T-cell (primary cell): Measurements from ENCODE around the gene SLC9A9. TPM values are rescaled to one million over a fixed set of nuclear protein-coding genes. Genes with fewer than 3 reads are reported as not detected.

ENCODE experiments used
- ATAC-seq, 4 experiments: fragments of 200-7000 bp in 3 of 4; fragments of 150-1000 bp in 1 of 4; cut with Tn5 transposase; replicated peaks in 1 of 4; 1 replicate in 3 of 4; 2 replicates in 1 of 4; pipeline ENCODE4 v1.10.0; 2021; ENCODE audit warnings: moderate library complexity in 3 of 4, mild to moderate bottlenecking in 2 of 4, moderate number of reproducible peaks in 1 of 4
- CTCF ChIA-PET, 2 donors: fragments of 300-600 bp; sonication (Branson Sonifier 250); formaldehyde crosslinking; loops; one replicate each; lab custom pipeline; 2022; ENCODE audit warnings: antibody characterized with exemption in 2 of 2; lab: Charles Lee
- POLR2A ChIA-PET, 2 donors: fragments of 300-600 bp; sonication (Branson Sonifier 250); formaldehyde crosslinking; loops; one replicate each; lab custom pipeline; 2022; ENCODE audit warnings: antibody characterized with exemption in 2 of 2; lab: Charles Lee
- DNase-seq, 35 experiments: peaks; one replicate each; pipeline versions ENCODE4 v3.0.0 to v3.0.0-alpha.2; 2013 to 2023
- H3K27ac ChIP-seq: one replicate; pipeline ENCODE4 v1.5.1; 2013; ENCODE audit warnings: low read length
- H3K27me3 ChIP-seq, 2 experiments: replicated peaks in 1 of 2; 1 replicate in 1 of 2; 2 replicates in 1 of 2; pipeline versions ENCODE4 v1.6.1 to v1.7.0; 2013; ENCODE audit warnings: low read length in 1 of 2, mixed read lengths in 1 of 2; ENCODE audit not compliant: control insufficient read depth in 2 of 2, insufficient read depth in 2 of 2; ENCODE audit errors: extremely low read depth in 1 of 2
- H3K36me3 ChIP-seq, 2 donors: 1 replicate in 1 of 2; 2 replicates in 1 of 2; pipeline versions ENCODE4 v1.6.1 to v1.7.0; 2013; ENCODE audit warnings: low read length in 1 of 2; ENCODE audit not compliant: control insufficient read depth in 2 of 2, insufficient read depth in 1 of 2; ENCODE audit errors: extremely low read depth in 1 of 2
- H3K4me1 ChIP-seq, 2 experiments: 1 replicate in 1 of 2; 2 replicates in 1 of 2; pipeline versions ENCODE4 v1.6.1 to v1.7.0; 2013; ENCODE audit warnings: low read length in 2 of 2, mixed read lengths in 1 of 2; ENCODE audit not compliant: insufficient read depth in 2 of 2, control insufficient read depth in 1 of 2; ENCODE audit errors: extremely low read depth in 1 of 2
- H3K4me3 ChIP-seq, 2 donors: 1 replicate in 1 of 2; 2 replicates in 1 of 2; pipeline versions ENCODE4 v1.5.1 to v1.7.0; 2013; ENCODE audit warnings: mild to moderate bottlenecking in 2 of 2, low read length in 1 of 2, moderate library complexity in 1 of 2; ENCODE audit not compliant: control insufficient read depth in 1 of 2; ENCODE audit errors: extremely low read depth in 1 of 2
- H3K9me3 ChIP-seq: 2 replicates; pipeline ENCODE4 v1.7.0; 2013
- H3K27ac Mint-ChIP-seq, 2 donors: one replicate each; pipeline ENCODE4 v1.8.0; 2020 to 2021; ENCODE audit warnings: mild to moderate bottlenecking in 2 of 2, mixed read lengths in 2 of 2
- H3K27me3 Mint-ChIP-seq, 2 donors: one replicate each; pipeline ENCODE4 v1.8.0; 2021 to 2022; ENCODE audit warnings: mixed read lengths in 2 of 2
- H3K36me3 Mint-ChIP-seq: one replicate; pipeline ENCODE4 v1.8.0; 2021; ENCODE audit warnings: mixed read lengths
- H3K4me1 Mint-ChIP-seq, 3 donors: one replicate each; pipeline ENCODE4 v1.8.0; 2020 to 2022; ENCODE audit warnings: mixed read lengths in 3 of 3, mild to moderate bottlenecking in 1 of 3
- H3K4me3 Mint-ChIP-seq, 3 donors: one replicate each; pipeline ENCODE4 v1.8.0; 2020 to 2022; ENCODE audit warnings: mild to moderate bottlenecking in 3 of 3, mixed read lengths in 3 of 3, moderate library complexity in 3 of 3
- H3K9me3 Mint-ChIP-seq, 3 donors: one replicate each; pipeline ENCODE4 v1.8.0; 2020 to 2022; ENCODE audit warnings: mixed read lengths in 3 of 3
- WGBS: methylation state at CpG from one replicate; pipeline ENCODE4 v1.1.5; 2013; ENCODE audit warnings: missing lambda C conversion rate; ENCODE audit not compliant: insufficient coverage; 5-methylcytosine and 5-hydroxymethylcytosine counted together
- total RNA-seq, 35 experiments: library from RNA in 6 of 35; stranded (reverse) in 6 of 35; fragments of 120-200 nt in 1 of 35; gene quantifications; one replicate each; pipeline versions ENCODE4 v1.2.1 to v1.2.4 and lab custom pipeline; 2013 to 2026

Gene SLC9A9
- total RNA-seq, 5 donors from 2014 or later (not counting 1 experiment from before 2014, with no cell fraction given) = 11.2 to 36.8 (median 17.8) TPM

GRCh38 chr3:143603774-143604173, 244.5 kb downstream of the SLC9A9 start:
- Histone ChIP-seq H3K36me3 (peaks cover 0 to 5% of the 10 kb centered on the region in 2 donors), H3K27me3 (no peaks in the 10 kb centered on the region), H3K4me3 (no peak overlapping the region), H3K27ac (no peak overlapping the region), H3K4me1 (no peaks in the 10 kb centered on the region), H3K9me3 (no peaks in the 10 kb centered on the region)
- Mint-ChIP-seq H3K9me3 (no peaks in the 10 kb centered on the region), H3K36me3 (peaks cover 35% of the 10 kb centered on the region), H3K4me3 (no peak overlapping the region), H3K27me3 (no peaks in the 10 kb centered on the region), H3K27ac (no peak overlapping the region), H3K4me1 (peaks cover 0 to 2% (median 0%) of the 10 kb centered on the region in 3 donors)
- CTCF ChIA-PET = no interaction called here
- DNase-seq = no peak
- no peak for ATAC-seq
- WGBS = no CpG with 5 or more reads among the region's 5 CpGs
- POLR2A ChIA-PET = no interaction called here

- no peak for DNase-seq
- H3K4me1 ChIP-seq = no peaks in the 10 kb centered on the region
- H3K9me3 ChIP-seq = no peaks in the 10 kb centered on the region
- Mint-ChIP-seq H3K27ac (no peak overlapping the region), H3K9me3 (no peaks in the 10 kb centered on the region), H3K4me1 (peaks cover 0 to 2% (median 0%) of the 10 kb centered on the region in 3 donors), H3K4me3 (no peak overlapping the region), H3K36me3 (peaks cover 35% of the 10 kb centered on the region), H3K27me3 (no peaks in the 10 kb centered on the region)
- H3K27me3 ChIP-seq = no peaks in the 10 kb centered on the region
- CTCF ChIA-PET = no interaction called here
- H3K27ac ChIP-seq = no peak overlapping the region
- ATAC-seq = no peak
- no peak overlapping the region for H3K4me3 ChIP-seq
- WGBS = 79% methylated on average over 4 of the region's 6 CpGs
- POLR2A ChIA-PET = no interaction called here
- H3K36me3 ChIP-seq = peaks cover 0 to 5% of the 10 kb centered on the region in 2 donors
Measured at GRCh38 chr3:143601723-143602484, 246.4 kb downstream of the SLC9A9 start.

DNA sequence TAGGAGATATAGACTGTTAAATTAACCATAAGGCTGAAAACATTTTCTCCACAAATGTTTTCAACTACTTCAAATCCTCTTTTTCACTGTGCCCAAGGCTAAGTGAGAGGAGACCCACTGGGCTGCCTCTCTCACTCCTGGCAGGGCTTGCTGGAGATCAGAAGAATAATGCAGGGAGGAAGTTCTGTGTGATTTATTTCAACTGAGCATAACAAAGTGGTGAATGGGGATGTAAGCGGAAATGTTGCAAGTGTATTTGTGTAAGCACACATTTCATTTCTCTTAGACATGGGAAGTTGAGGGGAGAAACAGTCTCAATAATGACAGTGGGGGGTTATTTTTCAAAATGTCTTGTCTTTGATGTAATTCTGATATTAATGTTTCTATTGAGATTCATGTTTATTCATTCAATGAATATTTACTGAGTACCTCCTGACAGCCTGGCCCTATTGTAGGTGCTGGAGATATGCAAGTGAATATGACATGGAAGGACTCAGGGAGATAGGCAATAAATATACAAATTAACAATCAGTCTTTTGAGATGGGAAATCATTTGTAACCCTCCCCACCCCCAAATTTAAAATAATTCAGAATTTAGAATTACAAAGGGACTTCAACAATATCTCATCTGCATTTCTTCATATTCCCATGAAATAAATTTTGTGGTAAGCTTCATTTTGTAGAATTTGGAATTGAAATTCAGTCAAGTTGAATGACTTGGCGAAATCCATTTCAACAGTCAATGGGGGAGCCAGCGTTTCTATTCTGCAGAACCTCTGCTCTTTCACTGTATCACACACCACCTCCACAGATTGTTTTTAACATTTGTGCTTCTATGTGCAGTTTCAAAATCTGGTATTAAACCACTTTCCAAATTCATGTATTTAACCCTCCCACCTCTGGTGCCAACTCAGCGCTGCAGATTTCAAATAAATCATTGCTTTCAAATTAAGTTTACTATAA, 247.2 kb downstream of the SLC9A9 start:
- Mint-ChIP-seq H3K4me3 (no peak overlapping the region), H3K36me3 (peaks cover 35% of the 10 kb centered on the region), H3K4me1 (peaks cover 0 to 2% (median 0%) of the 10 kb centered on the region in 3 donors), H3K27ac (no peak overlapping the region), H3K27me3 (no peaks in the 10 kb centered on the region), H3K9me3 (no peaks in the 10 kb centered on the region)
- DNase-seq = no peak
- WGBS = no CpG with 5 or more reads among the region's 4 CpGs
- Histone ChIP-seq H3K4me1 (no peaks in the 10 kb centered on the region), H3K9me3 (no peaks in the 10 kb centered on the region), H3K4me3 (no peak overlapping the region), H3K27ac (no peak overlapping the region), H3K27me3 (no peaks in the 10 kb centered on the region), H3K36me3 (peaks cover 0 to 5% of the 10 kb centered on the region in 2 donors)
- ChIA-PET POLR2A (no interaction called here), CTCF (no interaction called here)
- no peak for ATAC-seq

GRCh38 chr3:143597774-143598652, 250.3 kb downstream of the SLC9A9 start:
- Mint-ChIP-seq H3K4me1 (peaks cover 0 to 2% (median 0%) of the 10 kb centered on the region in 3 donors), H3K27ac (no peak overlapping the region), H3K9me3 (no peaks in the 10 kb centered on the region), H3K4me3 (no peak overlapping the region), H3K36me3 (peaks cover 28% of the 10 kb centered on the region), H3K27me3 (no peaks in the 10 kb centered on the region)
- Histone ChIP-seq H3K9me3 (no peaks in the 10 kb centered on the region), H3K36me3 (no peaks in the 10 kb centered on the region), H3K27ac (no peak overlapping the region), H3K4me3 (no peak overlapping the region), H3K27me3 (no peaks in the 10 kb centered on the region), H3K4me1 (no peaks in the 10 kb centered on the region)
- CTCF ChIA-PET = no interaction called here
- no peak for ATAC-seq
- no peak for DNase-seq
- 98% methylated on average over 11 of the region's 17 CpGs for WGBS
- POLR2A ChIA-PET = interaction anchor here in 1 of 2 donors (0.7 kb wide), 1 partner anchor 93 kb away, joined by 4 read pairs; no protein-coding TSS in a partner anchor

- H3K9me3 Mint-ChIP-seq = no peaks in the 10 kb centered on the region
- DNase-seq (no peak), ATAC-seq (no peak)
- no peak overlapping the region for H3K27ac Mint-ChIP-seq
- peaks cover 29% of the 10 kb centered on the region for H3K36me3 Mint-ChIP-seq
- H3K4me3 Mint-ChIP-seq = no peak overlapping the region
- Histone ChIP-seq H3K36me3 (peaks cover 0 to 2% of the 10 kb centered on the region in 2 donors), H3K9me3 (no peaks in the 10 kb centered on the region), H3K4me3 (no peak overlapping the region), H3K4me1 (no peaks in the 10 kb centered on the region), H3K27ac (no peak overlapping the region), H3K27me3 (no peaks in the 10 kb centered on the region)
- ChIA-PET POLR2A (interaction anchor here in 1 of 2 donors (0.7 kb wide), 1 partner anchor 92 kb away, joined by 4 read pairs; no protein-coding TSS in a partner anchor), CTCF (no interaction called here)
- WGBS = 97% methylated on average over 9 of the region's 18 CpGs
- peaks cover 0 to 2% (median 0%) of the 10 kb centered on the region in 3 donors for H3K4me1 Mint-ChIP-seq
- H3K27me3 Mint-ChIP-seq = no peaks in the 10 kb centered on the region
Measured at GRCh38 chr3:143596957-143597642, 251.2 kb downstream of the SLC9A9 start.
